ENCODE measurements around the gene NPSR1.

The NPSR1 gene

GRCh38 chr7:34849986-34850385, 192.0 kb downstream of the NPSR1 start:
- ATAC-seq, result no peak
- TF ChIP-seq RARB (CRISPR knock-in tag; IDR thresholded peaks at IDR 0.05) (no peak), ZNF565 (CRISPR knock-in tag; conservative IDR thresholded peaks at IDR 0.05; ENCODE audit: low read depth) (no peak), TCF4 (CRISPR knock-in tag; IDR thresholded peaks at IDR 0.05; ENCODE audit: borderline replicate concordance) (no peak), ISL1 (CRISPR knock-in tag; IDR thresholded peaks at IDR 0.05) (no peak), ARNTL (CRISPR knock-in tag; IDR thresholded peaks at IDR 0.05; ENCODE audit: borderline replicate concordance, low read depth) (no peak), BACH2 (CRISPR knock-in tag; IDR thresholded peaks at IDR 0.05; ENCODE audit: borderline replicate concordance) (no peak), PPARA (CRISPR knock-in tag; IDR thresholded peaks at IDR 0.05; ENCODE audit: borderline replicate concordance) (no peak), ZC3H10 (CRISPR knock-in tag; IDR thresholded peaks at IDR 0.05) (no peak), ZNF70 (CRISPR knock-in tag; IDR thresholded peaks at IDR 0.05) (no peak), TOX (CRISPR knock-in tag; IDR thresholded peaks at IDR 0.05; ENCODE audit: borderline replicate concordance) (no peak), ZNF8 (CRISPR knock-in tag; IDR thresholded peaks at IDR 0.05) (no peak), ESRRG (CRISPR knock-in tag; IDR thresholded peaks at IDR 0.05) (no peak), ZFP3 (CRISPR knock-in tag; IDR thresholded peaks at IDR 0.05) (no peak), ZFP30 (CRISPR knock-in tag; IDR thresholded peaks at IDR 0.05) (no peak), CSDC2 (CRISPR knock-in tag; IDR thresholded peaks at IDR 0.05) (no peak), PATZ1 (CRISPR knock-in tag; IDR thresholded peaks at IDR 0.05; ENCODE audit: borderline replicate concordance) (no peak), GLIS3 (CRISPR knock-in tag; IDR thresholded peaks at IDR 0.05) (no peak)
- TF ChIP-seq, protein P1, sequence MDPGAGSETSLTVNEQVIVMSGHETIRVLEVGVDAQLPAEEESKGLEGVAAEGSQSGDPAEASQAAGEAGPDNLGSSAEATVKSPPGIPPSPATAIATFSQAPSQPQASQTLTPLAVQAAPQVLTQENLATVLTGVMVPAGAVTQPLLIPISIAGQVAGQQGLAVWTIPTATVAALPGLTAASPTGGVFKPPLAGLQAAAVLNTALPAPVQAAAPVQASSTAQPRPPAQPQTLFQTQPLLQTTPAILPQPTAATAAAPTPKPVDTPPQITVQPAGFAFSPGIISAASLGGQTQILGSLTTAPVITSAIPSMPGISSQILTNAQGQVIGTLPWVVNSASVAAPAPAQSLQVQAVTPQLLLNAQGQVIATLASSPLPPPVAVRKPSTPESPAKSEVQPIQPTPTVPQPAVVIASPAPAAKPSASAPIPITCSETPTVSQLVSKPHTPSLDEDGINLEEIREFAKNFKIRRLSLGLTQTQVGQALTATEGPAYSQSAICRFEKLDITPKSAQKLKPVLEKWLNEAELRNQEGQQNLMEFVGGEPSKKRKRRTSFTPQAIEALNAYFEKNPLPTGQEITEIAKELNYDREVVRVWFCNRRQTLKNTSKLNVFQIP (CRISPR knock-in tag; IDR thresholded peaks at IDR 0.05; ENCODE audit: borderline replicate concordance, low read depth), result no peak
- TF ChIP-seq, protein P2, sequence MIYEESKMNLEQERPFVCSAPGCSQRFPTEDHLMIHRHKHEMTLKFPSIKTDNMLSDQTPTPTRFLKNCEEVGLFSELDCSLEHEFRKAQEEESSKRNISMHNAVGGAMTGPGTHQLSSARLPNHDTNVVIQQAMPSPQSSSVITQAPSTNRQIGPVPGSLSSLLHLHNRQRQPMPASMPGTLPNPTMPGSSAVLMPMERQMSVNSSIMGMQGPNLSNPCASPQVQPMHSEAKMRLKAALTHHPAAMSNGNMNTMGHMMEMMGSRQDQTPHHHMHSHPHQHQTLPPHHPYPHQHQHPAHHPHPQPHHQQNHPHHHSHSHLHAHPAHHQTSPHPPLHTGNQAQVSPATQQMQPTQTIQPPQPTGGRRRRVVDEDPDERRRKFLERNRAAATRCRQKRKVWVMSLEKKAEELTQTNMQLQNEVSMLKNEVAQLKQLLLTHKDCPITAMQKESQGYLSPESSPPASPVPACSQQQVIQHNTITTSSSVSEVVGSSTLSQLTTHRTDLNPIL (CRISPR knock-in tag; IDR thresholded peaks at IDR 0.05; ENCODE audit: low read depth), result no peak
- TF ChIP-seq, protein P3, sequence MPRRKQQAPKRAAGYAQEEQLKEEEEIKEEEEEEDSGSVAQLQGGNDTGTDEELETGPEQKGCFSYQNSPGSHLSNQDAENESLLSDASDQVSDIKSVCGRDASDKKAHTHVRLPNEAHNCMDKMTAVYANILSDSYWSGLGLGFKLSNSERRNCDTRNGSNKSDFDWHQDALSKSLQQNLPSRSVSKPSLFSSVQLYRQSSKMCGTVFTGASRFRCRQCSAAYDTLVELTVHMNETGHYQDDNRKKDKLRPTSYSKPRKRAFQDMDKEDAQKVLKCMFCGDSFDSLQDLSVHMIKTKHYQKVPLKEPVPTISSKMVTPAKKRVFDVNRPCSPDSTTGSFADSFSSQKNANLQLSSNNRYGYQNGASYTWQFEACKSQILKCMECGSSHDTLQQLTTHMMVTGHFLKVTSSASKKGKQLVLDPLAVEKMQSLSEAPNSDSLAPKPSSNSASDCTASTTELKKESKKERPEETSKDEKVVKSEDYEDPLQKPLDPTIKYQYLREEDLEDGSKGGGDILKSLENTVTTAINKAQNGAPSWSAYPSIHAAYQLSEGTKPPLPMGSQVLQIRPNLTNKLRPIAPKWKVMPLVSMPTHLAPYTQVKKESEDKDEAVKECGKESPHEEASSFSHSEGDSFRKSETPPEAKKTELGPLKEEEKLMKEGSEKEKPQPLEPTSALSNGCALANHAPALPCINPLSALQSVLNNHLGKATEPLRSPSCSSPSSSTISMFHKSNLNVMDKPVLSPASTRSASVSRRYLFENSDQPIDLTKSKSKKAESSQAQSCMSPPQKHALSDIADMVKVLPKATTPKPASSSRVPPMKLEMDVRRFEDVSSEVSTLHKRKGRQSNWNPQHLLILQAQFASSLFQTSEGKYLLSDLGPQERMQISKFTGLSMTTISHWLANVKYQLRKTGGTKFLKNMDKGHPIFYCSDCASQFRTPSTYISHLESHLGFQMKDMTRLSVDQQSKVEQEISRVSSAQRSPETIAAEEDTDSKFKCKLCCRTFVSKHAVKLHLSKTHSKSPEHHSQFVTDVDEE (CRISPR knock-in tag; IDR thresholded peaks at IDR 0.05), result no peak

DNA sequence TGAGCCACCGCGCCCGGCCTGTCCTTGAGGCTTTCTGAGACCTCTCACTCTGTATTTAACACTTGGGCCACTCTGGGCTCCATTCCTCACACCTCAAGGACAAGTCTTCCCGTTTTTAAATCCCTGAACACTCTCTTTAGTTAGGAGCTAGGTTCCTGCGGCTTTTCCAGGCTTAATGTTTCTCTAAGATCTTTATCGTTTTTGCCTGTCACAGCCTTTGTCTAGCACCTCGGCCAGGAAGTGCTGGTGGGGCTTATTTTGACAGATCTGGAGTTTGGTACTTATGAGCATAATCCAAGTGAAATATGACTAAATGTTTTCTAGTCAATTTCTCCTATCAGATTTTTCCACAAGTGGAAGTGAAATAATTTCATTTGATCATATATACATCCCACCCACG, 192.7 kb downstream of the NPSR1 start:
- TF ChIP-seq GLIS3 (CRISPR knock-in tag; IDR thresholded peaks at IDR 0.05) (no peak), ARNTL (CRISPR knock-in tag; IDR thresholded peaks at IDR 0.05; ENCODE audit: borderline replicate concordance, low read depth) (no peak), ZC3H10 (CRISPR knock-in tag; IDR thresholded peaks at IDR 0.05) (no peak), PATZ1 (CRISPR knock-in tag; IDR thresholded peaks at IDR 0.05; ENCODE audit: borderline replicate concordance) (no peak), ZNF70 (CRISPR knock-in tag; IDR thresholded peaks at IDR 0.05) (no peak), RARB (CRISPR knock-in tag; IDR thresholded peaks at IDR 0.05) (no peak), ISL1 (CRISPR knock-in tag; IDR thresholded peaks at IDR 0.05) (no peak), ZNF565 (CRISPR knock-in tag; conservative IDR thresholded peaks at IDR 0.05; ENCODE audit: low read depth) (no peak), OSR1 (CRISPR knock-in tag; IDR thresholded peaks at IDR 0.05) (no peak), BACH2 (CRISPR knock-in tag; IDR thresholded peaks at IDR 0.05; ENCODE audit: borderline replicate concordance) (no peak), CSDC2 (CRISPR knock-in tag; IDR thresholded peaks at IDR 0.05) (no peak), TCF4 (CRISPR knock-in tag; IDR thresholded peaks at IDR 0.05; ENCODE audit: borderline replicate concordance) (no peak), ZNF8 (CRISPR knock-in tag; IDR thresholded peaks at IDR 0.05) (no peak), TOX (CRISPR knock-in tag; IDR thresholded peaks at IDR 0.05; ENCODE audit: borderline replicate concordance) (no peak)
- TF ChIP-seq, protein P3 (CRISPR knock-in tag; IDR thresholded peaks at IDR 0.05), result no peak
- TF ChIP-seq, protein P2 (CRISPR knock-in tag; IDR thresholded peaks at IDR 0.05; ENCODE audit: low read depth), result no peak
- TF ChIP-seq, protein P1 (CRISPR knock-in tag; IDR thresholded peaks at IDR 0.05; ENCODE audit: borderline replicate concordance, low read depth), result no peak
- no peak for ATAC-seq

Measured in SK-N-SH treated with all-trans-retinoic acid at 6 μM for 48 hours (cell line).